GM21619 (cell line): ENCODE results near the gene IL11RA.

ENCODE experiments used
- ATAC-seq: cut with Tn5 transposase; IDR thresholded peaks from one replicate; pipeline ENCODE4 v1.9.1; 2021; ENCODE audit not compliant: unreplicated experiment

IL11RA gene

DNA sequence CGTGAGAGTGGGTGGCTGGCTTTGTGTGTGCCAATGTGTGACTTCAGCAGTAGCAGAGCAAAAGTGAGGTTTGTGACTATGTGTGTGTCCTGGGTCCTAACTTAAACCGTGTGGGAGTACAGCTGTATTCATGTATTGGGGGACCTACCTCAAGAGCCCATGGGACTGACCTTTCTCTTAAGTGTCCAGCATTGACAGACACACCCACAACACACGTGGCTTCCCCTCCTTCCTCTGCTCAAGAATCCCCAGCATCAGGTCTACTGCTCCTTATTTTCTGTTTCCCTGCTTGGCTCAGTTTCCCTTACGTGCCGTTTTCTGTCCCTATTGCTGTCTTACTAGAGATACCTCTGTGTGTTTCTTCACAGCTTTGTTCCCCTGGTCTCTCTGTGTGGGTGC lies 616 bp downstream of the IL11RA start:
- ATAC-seq: no peak

DNA sequence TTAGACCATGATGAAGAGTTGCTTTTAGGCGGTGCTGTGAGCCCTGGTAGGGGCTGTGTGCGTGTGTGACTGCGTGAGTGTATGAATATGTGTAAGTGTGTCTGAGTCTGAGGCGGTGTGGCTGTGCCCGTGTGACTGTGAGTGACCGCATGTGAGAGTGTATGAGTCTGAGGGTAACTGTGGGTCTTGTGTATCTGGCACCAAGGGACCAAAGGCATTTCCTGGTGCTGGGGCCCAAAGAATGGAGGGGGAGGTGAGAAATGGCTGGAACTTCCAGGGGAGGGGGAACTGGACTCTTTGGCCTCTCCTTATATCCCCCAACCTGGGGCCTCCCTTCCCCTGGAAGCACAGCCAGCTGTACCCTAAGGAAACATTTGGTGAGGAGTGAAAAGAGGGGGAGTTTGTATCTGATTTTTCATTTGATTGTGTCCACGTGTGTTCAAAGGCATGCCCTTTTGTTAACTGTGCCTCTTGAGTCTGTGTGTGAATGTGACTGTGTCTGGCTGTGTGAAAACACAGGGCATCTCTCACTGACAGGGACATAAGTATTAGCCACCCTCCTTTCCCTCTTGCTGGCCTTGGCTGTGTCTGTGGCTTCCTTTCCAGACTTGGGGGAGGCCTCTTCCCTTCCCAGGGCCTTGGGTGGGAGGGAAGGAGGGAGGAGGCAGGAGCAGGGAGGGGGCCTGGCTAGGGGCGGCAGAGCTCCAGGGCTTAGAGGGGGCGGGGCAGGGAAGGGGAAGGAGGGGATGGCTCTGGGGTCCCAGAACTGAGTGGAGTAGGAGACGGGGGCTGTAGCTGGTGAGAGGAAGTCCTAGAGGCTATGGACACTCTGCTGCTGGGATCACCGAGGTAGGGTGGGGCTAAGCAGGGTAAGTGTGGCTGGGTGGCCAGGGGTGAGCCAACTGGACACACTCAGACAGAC lies 1.4 kb downstream of the IL11RA start:
- ATAC-seq: no peak

DNA sequence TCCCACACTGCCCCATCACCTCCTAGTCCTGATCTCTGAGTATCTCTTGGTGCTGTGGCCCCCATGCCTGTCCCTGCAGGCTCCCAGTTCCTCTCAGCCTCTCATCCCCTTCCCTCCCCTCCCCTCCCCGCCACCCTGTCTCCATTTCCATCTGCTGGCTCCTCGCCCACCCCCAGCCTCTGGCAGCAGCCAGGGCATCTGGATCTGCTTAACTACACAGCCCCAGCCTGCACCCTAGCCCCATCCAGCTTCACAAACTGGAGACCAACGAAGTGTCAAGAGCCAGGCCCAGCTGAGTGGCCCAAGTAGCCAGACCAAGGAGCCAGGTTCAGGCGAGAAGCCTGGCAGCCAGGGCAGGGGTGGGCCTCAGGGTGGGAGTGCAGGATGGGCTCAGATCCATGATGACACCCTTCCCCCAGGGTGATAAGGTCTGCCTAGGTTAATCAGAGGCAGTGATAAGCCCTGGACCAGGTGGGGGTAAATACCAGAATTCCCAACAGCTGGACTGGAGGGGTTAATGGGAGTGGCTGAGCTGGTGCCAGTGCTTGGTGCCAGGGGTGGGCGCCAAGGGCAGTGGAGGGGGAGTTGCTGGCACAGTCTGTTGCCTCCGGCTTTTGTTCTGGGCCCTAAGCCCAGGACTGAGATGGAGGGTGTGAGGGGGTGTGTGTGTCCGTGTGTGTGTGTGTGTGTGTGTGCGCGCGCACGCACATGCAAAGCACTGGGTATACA lies 2.5 kb downstream of the IL11RA start:
- no peak for ATAC-seq

DNA sequence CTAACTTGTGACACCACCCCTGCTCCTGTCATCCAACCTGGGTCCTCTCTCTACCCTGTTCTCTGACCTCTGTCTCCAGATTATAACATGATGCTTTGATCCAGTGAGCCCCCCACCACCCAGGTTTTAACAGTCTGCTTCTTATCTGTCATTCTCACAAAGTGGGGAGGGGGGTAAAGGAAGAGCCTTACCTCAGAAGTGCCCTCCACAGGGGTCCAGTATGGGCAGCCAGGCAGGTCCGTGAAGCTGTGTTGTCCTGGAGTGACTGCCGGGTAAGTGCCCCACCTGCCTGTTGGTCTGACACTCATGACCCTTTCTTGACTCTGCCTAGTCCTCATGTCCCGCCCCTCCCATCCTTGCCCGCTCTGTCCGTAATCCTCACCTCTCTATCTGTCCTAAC lies 3.4 kb downstream of the IL11RA start:
- ATAC-seq: no peak

DNA sequence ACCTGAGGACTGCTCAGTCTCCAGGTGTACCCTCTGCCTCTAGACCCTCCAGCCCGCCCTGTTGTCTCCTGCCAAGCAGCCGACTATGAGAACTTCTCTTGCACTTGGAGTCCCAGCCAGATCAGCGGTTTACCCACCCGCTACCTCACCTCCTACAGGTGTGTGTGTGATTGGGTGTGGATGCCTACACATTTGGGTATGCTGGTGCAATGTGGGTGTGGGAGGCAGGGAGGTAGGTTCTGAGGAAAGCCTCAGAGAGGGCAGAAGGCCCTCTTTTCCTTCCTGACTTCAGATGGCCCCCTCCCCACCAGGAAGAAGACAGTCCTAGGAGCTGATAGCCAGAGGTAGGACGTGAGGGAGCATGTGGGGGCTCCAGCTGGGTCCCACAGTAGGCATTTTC lies 5.0 kb downstream of the IL11RA start:
- no peak for ATAC-seq

DNA sequence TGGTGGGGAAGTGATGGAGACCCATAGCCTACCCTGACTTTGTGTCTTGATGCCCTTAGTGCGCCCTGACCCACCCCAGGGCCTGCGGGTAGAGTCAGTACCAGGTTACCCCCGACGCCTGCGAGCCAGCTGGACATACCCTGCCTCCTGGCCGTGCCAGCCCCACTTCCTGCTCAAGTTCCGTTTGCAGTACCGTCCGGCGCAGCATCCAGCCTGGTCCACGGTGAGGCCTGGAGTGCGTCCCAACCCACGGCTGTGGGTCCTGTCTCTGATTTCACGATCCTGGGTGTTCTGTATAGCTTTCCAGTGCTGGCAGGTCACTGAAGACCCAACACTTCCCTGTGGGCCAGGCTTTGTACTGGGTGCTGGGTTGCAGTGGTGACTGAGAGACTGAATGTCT lies 6.5 kb downstream of the IL11RA start:
- no peak for ATAC-seq

DNA sequence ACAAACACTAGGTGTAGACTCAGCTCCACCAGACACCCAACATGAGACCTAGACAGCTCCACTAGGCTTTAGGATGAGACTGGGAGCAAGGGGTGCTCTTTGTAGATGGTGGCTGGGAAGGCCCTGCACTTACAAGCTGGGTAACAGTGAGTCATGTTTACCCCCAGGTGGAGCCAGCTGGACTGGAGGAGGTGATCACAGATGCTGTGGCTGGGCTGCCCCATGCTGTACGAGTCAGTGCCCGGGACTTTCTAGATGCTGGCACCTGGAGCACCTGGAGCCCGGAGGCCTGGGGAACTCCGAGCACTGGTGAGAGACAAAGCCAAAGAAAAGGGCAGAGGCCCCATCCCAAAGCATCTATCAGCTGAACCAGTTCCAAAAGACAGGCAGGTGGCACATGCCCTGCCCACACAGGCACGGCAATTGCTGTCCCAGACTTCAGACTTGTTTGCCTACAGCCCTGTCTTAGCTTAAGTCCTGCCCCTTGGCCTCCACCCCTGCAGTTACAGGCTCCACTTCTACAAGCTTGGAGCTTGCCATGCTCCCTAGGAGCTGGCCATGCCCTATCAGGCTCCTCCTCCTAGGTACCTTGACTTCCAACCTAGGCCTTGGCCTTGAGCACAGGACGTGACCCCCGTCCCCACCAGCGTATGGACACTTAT lies 7.7 kb downstream of the IL11RA start:
- no peak for ATAC-seq

DNA sequence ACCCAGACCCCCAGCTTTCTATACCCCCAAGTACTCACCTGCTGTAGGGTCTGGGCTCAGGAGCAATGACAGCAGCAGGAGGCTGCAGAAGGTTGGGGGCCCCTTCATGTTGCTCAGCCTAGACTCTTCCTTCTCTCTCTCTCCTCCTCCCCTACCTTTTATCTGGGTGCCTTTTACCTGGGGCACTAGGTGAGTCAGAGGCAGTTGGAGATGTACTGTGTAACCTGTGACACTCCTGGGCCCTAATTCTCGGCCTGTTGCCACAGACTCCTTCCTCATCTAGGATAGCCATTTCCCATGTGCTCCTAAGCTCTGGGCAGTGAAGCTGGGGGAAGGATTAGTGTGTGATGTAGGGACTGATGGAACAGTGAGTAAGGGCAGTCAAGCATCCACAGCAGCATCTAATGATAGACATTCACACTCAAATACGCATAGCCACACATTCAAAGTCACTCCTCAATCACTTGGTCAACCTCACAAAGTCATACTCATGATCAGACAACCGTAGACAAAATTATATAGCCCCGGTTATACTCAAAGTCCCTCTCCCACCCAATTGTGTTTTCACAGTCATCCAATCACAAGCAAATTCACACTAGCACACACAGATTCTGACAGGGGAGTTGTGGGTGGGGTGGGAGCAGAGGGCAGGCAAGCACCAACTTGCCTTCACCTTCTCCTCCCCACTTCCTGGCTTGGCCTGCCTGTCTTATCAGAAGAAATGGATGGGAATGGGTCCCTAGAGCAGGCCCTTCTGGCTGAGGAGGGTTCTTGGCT lies 10.7 kb downstream of the IL11RA start, which contains the start of gene CCL27:
TSS of gene CCL27 (minus strand) at position 132 of the 777 bp plus-strand sequence. CDS start at position 108, 24 bp downstream.
- no peak for ATAC-seq

DNA sequence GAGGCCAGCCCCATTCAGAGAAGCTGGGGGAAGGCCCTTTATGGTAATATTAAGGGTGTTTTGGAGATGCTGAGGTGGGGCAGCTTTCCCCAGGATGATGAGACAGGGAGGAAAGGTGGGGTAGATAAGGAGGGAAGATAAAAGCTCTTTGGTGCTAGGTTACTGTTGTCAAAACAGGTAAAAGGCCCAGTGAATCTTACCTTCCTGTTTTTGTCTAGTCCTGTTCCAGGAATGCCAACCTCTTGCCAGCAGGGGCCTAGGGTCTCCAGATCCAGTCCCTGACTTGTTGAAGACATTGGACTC lies 11.3 kb downstream of the IL11RA start:
- no peak for ATAC-seq

DNA sequence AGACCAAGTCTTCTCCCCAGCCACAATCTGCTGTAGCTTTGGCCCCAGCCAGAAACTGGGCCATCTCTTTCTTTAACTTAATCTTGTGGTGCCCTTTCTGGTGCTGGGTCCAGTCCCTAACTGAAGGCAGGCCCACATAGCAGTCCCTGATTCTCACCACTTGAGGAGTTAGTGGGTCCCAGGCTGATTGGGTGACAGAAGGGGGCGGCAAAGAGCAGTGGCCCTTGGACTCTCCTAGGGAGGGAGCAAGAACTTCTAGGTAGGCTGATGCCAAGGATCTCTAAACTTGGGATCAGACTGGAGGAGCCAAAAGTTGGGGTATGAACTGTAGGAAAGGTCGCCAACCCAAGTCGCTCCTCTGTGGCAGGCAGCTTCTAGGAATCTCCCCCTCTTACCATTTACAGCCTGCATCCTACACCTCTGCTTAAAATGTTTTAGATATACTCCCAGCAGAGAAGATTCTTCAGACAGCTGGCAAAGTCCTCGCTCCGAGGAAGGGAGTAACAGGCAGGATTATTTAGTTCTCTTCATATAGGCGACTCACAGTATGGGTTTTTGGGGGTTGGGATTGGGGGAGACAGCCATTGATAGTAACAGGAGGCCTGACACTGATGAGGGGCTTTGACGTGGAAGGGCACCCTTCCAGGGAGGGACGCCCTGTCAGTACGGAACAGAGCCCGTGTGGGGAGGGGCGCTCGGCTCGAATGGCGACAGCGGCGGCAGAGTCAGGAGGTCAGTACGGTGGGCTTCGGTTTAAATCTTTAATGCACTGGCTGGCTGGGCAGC lies 12.5 kb downstream of the IL11RA start:
- peak; percentile 10 for ATAC-seq

DNA sequence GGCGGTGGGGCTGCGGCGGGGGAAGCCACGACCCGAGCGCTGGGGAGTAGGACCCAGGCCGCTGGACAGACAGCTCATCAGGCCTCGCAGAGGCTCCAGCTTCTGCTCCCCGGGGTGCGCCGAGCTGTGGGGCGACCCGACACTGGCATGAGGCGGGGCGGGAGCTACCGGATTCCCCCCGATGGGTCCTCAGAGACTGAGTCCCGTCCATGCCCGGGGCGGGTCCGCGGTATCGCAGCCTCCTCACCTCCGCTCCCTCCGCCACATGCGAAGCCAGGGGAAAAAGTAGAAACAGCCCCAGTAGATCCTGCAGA lies 13.0 kb downstream of the IL11RA start:
- ATAC-seq: peak; percentile 26

DNA sequence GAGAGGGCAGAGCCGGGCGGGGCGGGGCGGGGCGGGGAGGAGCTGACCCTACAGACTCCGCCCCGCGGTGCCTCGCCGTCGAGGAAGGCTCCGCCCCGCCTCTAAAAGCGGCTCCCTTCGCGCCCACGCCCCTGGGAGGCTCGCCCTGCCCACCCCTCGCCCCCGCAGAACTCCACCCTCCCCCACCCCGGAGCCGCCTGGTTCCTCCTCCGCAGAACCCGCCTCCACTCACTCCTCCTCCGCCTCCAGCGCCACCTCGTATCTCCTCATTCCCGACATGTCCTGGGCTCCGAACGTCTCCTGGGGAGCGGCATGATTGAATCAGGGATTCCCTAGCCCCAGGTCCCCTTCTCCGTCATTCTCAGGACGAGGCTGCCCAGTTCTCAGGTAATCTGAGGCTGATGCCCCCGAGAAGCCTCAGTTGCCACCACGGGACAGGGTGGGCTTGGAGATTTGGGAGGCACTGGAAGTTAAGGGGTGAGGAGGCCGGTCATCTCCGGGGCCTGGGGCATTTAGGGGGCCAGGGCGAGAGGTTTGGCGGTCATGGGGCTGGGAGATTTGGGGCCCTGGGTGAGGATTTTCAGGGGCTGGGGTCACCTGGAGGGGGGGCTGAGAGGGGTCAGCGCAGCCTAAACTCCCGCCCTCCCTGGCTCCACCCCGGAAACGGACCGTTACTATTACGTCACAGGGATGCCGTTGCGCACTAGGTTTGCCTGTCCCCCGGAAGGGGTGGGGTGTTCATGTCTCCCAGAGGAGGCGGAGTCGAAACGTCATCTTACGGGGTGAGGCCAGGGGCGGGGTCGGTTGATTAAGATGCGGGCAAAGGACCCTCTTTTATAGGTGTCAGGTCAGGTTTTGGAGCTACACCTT lies 13.6 kb downstream of the IL11RA start:
- peak; percentile 60 for ATAC-seq

DNA sequence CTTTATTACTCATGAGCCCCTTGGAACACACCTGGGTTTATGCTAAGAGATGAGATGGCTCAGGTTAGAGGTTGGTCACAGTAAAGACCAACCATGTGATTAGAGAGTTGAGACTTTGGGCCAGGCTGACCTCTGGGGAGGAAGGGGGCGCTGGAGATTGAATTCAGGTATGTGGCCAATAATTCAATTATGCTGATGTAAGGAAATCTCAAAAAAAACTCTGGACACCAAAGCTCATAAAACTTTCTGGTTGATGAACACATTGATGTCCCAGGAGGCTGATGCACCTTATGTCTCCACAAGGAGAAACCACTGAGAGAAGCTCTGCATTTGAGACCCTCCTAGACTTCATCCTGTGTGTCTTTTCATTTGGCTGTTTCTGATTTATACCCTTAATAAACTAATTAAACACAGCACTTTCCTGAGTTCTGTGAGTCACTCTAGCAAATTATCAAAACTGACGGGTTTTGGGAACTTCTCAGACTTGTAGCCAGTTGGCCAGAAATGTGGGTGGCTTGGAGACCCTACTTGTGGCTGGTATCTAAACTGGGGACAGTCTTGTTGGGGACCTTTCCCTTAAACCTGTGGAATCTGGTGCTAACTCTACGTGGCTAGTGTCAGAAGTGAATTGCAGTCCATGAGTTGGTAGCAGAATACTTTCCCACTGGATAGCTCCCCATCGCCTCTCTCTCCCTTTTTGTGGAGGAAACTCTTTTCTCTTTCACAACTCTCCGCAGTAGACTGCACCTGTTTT lies 18.0 kb downstream of the IL11RA start:
- ATAC-seq: no peak

DNA sequence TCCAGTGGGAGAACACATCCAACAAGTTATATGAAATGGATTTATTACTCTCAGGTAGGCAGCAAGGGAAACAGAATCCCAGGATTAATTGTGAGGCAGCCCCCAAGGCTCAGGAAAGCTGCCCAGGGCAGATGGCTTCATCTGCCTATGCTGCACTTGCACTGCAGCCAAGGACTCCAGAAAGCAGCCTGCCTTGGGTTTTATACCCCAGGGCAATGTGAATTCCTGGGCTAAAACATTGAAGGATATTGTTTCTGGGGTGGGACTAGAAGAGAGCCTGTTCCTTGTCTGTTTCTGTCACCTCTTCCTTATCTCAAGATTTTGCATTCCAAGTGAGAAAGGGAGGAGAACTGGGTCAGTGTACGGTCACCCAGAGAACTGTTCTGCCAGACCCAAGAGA lies 19.3 kb downstream of the IL11RA start:
- no peak for ATAC-seq

DNA sequence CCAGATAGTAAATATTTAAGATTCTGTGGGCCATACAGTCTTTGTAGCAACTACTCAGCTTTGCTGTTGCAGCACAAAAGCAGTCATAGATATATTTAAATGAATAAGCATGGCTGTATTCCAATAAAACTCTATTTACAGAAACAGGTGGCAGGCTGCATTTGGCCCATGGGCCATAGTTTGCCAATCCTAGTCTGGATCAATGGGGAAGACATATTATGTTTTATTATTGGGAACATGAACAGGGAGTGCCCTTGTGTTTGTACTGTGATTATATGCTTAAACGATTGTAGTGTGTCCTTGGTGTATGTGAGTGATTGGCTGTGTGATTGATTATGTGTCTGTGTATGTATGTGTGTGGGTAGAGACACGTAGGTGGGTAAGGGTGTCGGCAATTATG lies 22.5 kb downstream of the IL11RA start:
- ATAC-seq: no peak

DNA sequence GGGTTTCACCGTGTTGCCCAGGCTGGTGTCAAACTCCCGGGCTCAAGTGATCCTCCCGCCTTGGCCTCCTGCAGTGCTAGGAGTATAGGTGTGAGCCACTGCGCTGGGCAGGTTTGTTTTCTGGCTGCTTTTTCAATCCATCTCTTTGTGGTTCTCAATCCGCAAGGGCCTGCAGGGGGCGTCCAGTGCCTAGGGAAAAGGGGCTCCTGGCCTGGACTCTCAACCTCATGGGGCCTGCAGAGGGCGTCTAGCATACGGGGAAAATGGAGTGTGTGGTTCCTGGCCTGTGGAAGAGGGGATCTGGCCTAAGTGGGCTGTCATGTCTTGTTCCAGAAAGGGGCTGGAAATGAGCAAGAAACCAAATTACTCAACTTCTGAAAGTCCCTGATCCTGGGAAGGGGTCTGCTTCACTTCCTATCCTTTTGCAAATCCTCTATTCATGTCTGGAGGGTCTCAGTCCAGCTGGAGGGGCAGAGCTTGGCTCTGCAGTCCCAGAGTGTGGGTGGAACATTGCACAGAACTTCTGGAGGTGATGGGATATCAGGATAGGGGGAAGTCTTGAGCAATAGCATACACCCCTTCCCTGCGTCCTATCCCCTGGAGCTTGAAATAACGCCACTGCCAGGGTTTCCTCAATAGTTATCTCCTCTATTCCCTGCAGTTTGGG lies 23.2 kb downstream of the IL11RA start:
- ATAC-seq: no peak

DNA sequence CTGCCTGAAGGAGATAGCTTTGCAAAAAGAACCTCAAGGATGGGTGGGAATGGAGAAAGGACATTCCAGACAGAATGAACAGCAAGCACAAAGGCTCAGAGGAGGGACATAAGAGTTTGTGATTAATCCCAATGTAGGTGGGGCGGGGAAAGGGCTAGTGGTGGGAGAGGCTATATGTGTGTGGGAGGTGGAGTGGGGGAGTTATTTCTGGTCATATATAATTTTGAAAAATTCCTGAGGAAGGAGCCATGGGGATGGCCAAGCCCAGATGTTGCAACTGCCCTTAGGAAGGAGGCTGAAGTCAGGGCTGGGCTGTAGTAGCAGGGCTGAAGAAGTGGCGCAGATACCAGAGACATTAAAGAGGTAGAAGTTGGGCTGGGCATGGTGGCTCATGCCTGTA lies 23.9 kb downstream of the IL11RA start:
- ATAC-seq: no peak

DNA sequence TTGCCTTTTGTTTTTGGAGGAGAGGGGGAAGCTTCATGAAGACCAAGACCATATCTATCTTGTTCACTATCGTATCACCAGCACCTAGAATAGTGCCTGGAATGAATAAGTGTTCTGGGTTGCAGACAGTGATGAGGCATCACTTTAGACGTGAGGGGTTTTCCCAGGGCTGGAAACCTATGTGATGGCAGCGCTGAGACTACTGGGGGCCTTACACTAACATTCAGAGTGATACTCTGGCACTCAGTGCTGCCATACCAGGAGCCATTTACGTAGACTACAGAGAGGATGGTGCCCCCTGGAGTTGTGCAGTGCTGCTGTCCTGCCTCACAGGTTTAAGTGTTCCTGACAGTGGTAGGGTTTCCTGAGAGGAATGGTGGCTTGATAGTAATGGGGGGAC lies 32.2 kb downstream of the IL11RA start:
- ATAC-seq: no peak
